ENCODE results near the gene LMO7.

Gene LMO7

DNA sequence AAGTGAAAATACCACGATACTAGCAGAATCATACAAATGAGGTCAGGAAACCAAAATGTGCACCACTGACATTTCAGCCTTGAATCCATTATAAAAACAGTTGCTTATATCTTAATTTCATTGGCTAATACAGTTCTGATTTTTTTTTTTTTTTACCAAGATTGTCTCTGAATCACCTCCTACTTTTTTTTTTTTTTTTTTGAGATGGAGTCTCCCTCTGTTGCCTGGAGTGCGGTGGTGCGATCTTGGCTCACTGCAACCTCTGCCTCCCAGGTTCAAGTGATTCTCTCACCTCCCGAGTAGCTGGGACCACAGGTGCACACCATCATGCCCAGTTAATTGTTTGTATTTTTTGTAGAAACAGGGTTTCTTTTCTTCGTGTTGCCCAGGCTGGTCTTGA lies 270.2 kb downstream of the LMO7 start:
- DNase-seq = no peak

DNA sequence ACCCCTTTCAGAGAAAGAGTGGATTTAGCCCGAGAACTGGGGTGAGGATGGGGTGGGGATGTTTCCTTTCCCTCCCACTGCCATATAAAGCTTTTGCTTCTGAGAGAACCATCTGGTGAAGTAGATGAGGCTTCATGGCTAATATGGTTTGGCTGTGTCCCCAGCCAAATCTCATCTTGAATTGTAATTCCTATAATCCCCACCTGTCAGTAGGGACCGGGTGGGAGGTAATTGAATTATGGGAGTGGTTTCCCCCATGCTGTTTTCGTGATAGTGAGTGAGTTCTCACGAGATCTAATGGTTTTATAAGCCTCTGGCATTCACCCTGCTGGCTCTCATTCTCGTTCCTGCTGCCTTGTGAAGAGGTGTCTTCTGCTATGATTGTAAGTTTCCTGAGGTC lies 270.9 kb downstream of the LMO7 start:
- DNase-seq = no peak

DNA sequence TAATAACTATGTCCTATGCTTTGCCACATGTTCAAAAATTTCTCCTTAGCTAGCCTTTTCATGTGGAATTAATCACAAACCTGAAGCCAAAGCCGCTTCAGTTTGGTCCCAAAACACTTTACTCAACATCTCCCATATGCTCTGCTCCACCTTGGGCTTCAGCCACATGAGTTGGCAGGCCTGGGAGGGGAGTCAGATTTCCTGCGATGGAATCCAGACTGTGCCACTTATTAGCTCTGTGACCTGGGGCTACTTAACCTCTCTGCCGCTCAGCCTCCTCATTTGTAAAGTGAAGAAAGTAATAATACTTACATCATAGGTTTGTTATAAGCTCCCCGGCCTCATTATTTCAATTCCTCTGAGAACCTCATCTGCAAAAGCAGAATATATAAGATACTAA lies 272.0 kb downstream of the LMO7 start:
- DNase-seq = no peak

Data from effector CD8-positive, alpha-beta T cell (primary cell).